HepG2 (cell line): ENCODE measurements around the gene SAMD4B. TPM values are rescaled to one million over a fixed set of nuclear protein-coding genes. Genes with fewer than 3 reads are reported as not detected.

Experiments
- AGO1 ChIP-seq: fragments of 200-400 bp; formaldehyde crosslinking; IDR thresholded peaks from 2 replicates; pipeline ENCODE4 v1.6.1; 2017; ENCODE audit warnings: mild to moderate bottlenecking, low read depth, low read length, moderate library complexity; ENCODE audit not compliant: poor library complexity, severe bottlenecking
- ARID2 ChIP-seq: sonication (generic); formaldehyde crosslinking; IDR thresholded peaks from 2 replicates; pipeline ENCODE4 v1.8.1; 2022; ENCODE audit warnings: mild to moderate bottlenecking, missing genetic modification reagents, borderline replicate concordance
- BRF2 ChIP-seq: sonication (generic); formaldehyde crosslinking; IDR thresholded peaks from 2 replicates; pipeline ENCODE4 v1.8.1; 2022; ENCODE audit warnings: mild to moderate bottlenecking, missing genetic modification reagents
- ELF1 ChIP-seq: sonication (generic); formaldehyde crosslinking; IDR thresholded peaks from 2 replicates; pipeline ENCODE4 v1.4.0; 2020; ENCODE audit warnings: missing genetic modification reagents
- HDAC1 ChIP-seq: sonication (generic); formaldehyde crosslinking; IDR thresholded peaks from 2 replicates; pipeline ENCODE4 v1.5.1; 2020; ENCODE audit warnings: mild to moderate bottlenecking, missing genetic modification reagents
- HOXA3 ChIP-seq: sonication (generic); formaldehyde crosslinking; IDR thresholded peaks from 2 replicates; pipeline ENCODE4 v1.5.0; 2020; ENCODE audit warnings: missing genetic modification reagents
- KDM5B ChIP-seq: sonication (generic); formaldehyde crosslinking; IDR thresholded peaks from 2 replicates; pipeline ENCODE4 v1.4.0; 2020; ENCODE audit warnings: missing genetic modification reagents, mild to moderate bottlenecking, borderline replicate concordance
- KIAA2018 ChIP-seq: sonication (generic); formaldehyde crosslinking; IDR thresholded peaks from 2 replicates; pipeline ENCODE4 v1.5.0; 2020; ENCODE audit warnings: mild to moderate bottlenecking, missing genetic modification reagents, borderline replicate concordance
- MAFG ChIP-seq: sonication (generic); formaldehyde crosslinking; IDR thresholded peaks from 2 replicates; pipeline ENCODE4 v1.5.1; 2020; ENCODE audit warnings: mild to moderate bottlenecking, missing genetic modification reagents
- RORA ChIP-seq: sonication (generic); formaldehyde crosslinking; IDR thresholded peaks from 2 replicates; pipeline ENCODE4 v1.5.0; 2020; ENCODE audit warnings: mild to moderate bottlenecking, missing genetic modification reagents, moderate library complexity
- SMAD1 ChIP-seq: sonication (generic); formaldehyde crosslinking; IDR thresholded peaks from 2 replicates; pipeline ENCODE4 v1.4.0; 2020; ENCODE audit warnings: missing genetic modification reagents, low read depth, mild to moderate bottlenecking, borderline replicate concordance
- SNAPC5 ChIP-seq: sonication (generic); formaldehyde crosslinking; IDR thresholded peaks from 2 replicates; pipeline ENCODE4 v1.8.1; 2023; ENCODE audit warnings: mild to moderate bottlenecking, missing genetic modification reagents, borderline replicate concordance
- ZBTB25 ChIP-seq: IDR thresholded peaks from 2 replicates; pipeline ENCODE4 v1.6.1; 2018; ENCODE audit warnings: missing genetic modification reagents
- ZFP82 ChIP-seq: sonication (generic); formaldehyde crosslinking; IDR thresholded peaks from 2 replicates; pipeline ENCODE4 v1.5.1; 2020; ENCODE audit warnings: mild to moderate bottlenecking, missing genetic modification reagents, borderline replicate concordance
- ZNF121 ChIP-seq: sonication (generic); formaldehyde crosslinking; IDR thresholded peaks from 2 replicates; pipeline ENCODE4 v1.5.0; 2020; ENCODE audit warnings: mild to moderate bottlenecking, missing genetic modification reagents
- ZNF569 ChIP-seq: sonication (generic); formaldehyde crosslinking; IDR thresholded peaks from 2 replicates; pipeline ENCODE4 v1.5.0; 2020; ENCODE audit warnings: mild to moderate bottlenecking, missing genetic modification reagents, moderate library complexity, borderline replicate concordance
- ZNF570 ChIP-seq: sonication (generic); formaldehyde crosslinking; IDR thresholded peaks from 2 replicates; pipeline ENCODE4 v1.4.0; 2020; ENCODE audit warnings: mild to moderate bottlenecking, missing genetic modification reagents, borderline replicate concordance
- ZSCAN21 ChIP-seq: sonication (generic); formaldehyde crosslinking; IDR thresholded peaks from 2 replicates; pipeline ENCODE4 v1.8.0; 2022; ENCODE audit warnings: mild to moderate bottlenecking, missing genetic modification reagents, moderate library complexity, borderline replicate concordance
- polyA plus RNA-seq, 8 experiments: library from polyadenylated mRNA; depleted of rRNA in 3 of 8; stranded (reverse) in 7 of 8; unstranded in 1 of 8; fragments of >200 nt; fragmentation: Illumina TruSeq in 4 of 8; extraction: Trizol in 4 of 8; gene quantifications; 2 replicates each; pipeline versions ENCODE4 v1.2.1 to v1.2.3, GENCODE V29; 2011 to 2016; ENCODE audit warnings: low read depth in 4 of 8, missing spikeins in 1 of 8, mixed read lengths in 1 of 8; ENCODE audit not compliant: insufficient read depth in 1 of 8
- total RNA-seq, 5 experiments: library from RNA; depleted of rRNA; stranded (reverse); fragments of >200 nt; fragmentation: Illumina TruSeq; extraction: Trizol; gene quantifications; 2 replicates each; pipeline ENCODE4 v1.2.3, GENCODE V29; 2016; ENCODE audit warnings: low read depth in 1 of 5

SAMD4B gene
- total and polyA plus RNA-seq, 2 of the 13 experiments (the other 11 are each of a cell fraction or from before 2014, with no cell fraction given) = 26.0 to 31.8 TPM

- TF ChIP-seq KIAA2018 (CRISPR knock-in tag) (no peak), ZSCAN21 (no peak), ZNF121 (CRISPR knock-in tag) (no peak), SMAD1 (CRISPR knock-in tag) (0 out of 2 replicates have a peak, but pooled peaks have one; percentile 33), ZBTB25 (CRISPR knock-in tag) (peak; percentile 19; the same call in 1 of the 2 replicates), ARID2 (no peak), KDM5B (no peak), SNAPC5 (CRISPR knock-in tag) (no peak), HOXA3 (no peak), MAFG (no peak), ZNF569 (no peak), RORA (CRISPR knock-in tag) (no peak), ZFP82 (no peak), AGO1 (peak; percentile 86), ZNF570 (CRISPR knock-in tag) (no peak), HDAC1 (no peak), BRF2 (CRISPR knock-in tag) (no peak), ELF1 (CRISPR knock-in tag) (no peak)
These were observed 68.0 kb downstream of the SAMD4B start (continued) for GRCh38 chr19:39410017-39410830.
